Right atrium auricular region (tissue), 2 donors: ENCODE data around the gene REM2. TPM values are rescaled to one million over a fixed set of nuclear protein-coding genes. Genes with fewer than 3 reads are reported as not detected.

ENCODE experiments used
- DNase-seq: peaks from one replicate; pipeline ENCODE4 v3.0.0-alpha.2; 2019; ENCODE audit warnings: low spot score
- H3K27ac ChIP-seq, 2 donors: fragments of 200-600 bp; sonication (generic); 1 replicate in 1 of 2; 2 replicates in 1 of 2; pipeline ENCODE4 v1.5.1; 2016 to 2019
- H3K27me3 ChIP-seq, 2 donors: fragments of 200-600 bp; sonication (generic); one replicate each; pipeline versions ENCODE4 v1.5.1 to v1.6.0; 2017 to 2019
- H3K36me3 ChIP-seq: fragments of 200-600 bp; sonication (generic); one replicate; pipeline ENCODE4 v1.5.1; 2016
- H3K4me1 ChIP-seq, 2 donors: fragments of 200-600 bp; sonication (generic); one replicate each; pipeline versions ENCODE4 v1.5.1 to v1.6.0; 2017 to 2019
- H3K4me3 ChIP-seq, 2 donors: fragments of 200-600 bp; sonication (generic); 1 replicate in 1 of 2; 2 replicates in 1 of 2; pipeline ENCODE4 v1.5.1; 2017 to 2019; ENCODE audit warnings: mild to moderate bottlenecking in 1 of 2, moderate library complexity in 1 of 2
- H3K9me3 ChIP-seq, 2 donors: fragments of 200-600 bp; sonication (generic); one replicate each; pipeline ENCODE4 v1.5.1; 2019
- CTCF ChIP-seq, 2 donors: fragments of 200-600 bp; sonication (generic); IDR thresholded peaks; one replicate each; pipeline ENCODE4 v1.5.1; 2019; ENCODE audit warnings: antibody characterized with exemption in 2 of 2
- total RNA-seq, 2 donors: library from RNA; depleted of rRNA; stranded (reverse); fragments of >200 nt; gene quantifications; one replicate each; pipeline ENCODE4 v1.1.0, GENCODE V29; 2016

The REM2 gene
- total RNA-seq, 2 donors from 2014 or later: not detected

- Histone ChIP-seq H3K27me3 (no peaks in the 10 kb centered on the region), H3K4me1 (peaks cover 0 to 24% of the 10 kb centered on the region in 2 donors)
Observed at GRCh38 chr14:22870811-22871223, 12.2 kb upstream of the REM2 start.

GRCh38 chr14:22871224-22872032 lies 11.6 kb upstream of the REM2 start, which contains the start of gene LRP10:
LRP10 (plus strand) TSS chr14:22871740; CDS start chr14:22872304, 564 bp downstream.
- Histone ChIP-seq H3K4me3 (peak within 1 kb of the TSS; percentile 83 to 86), H3K27ac (peak within 1 kb of the TSS; percentile 97 to 99), H3K36me3 (peaks cover 35% of the 10 kb centered on the region), H3K27me3 (no peaks in the 10 kb centered on the region), H3K9me3 (no peaks in the 10 kb centered on the region), H3K4me1 (peaks cover 0 to 29% of the 10 kb centered on the region in 2 donors)
- DNase-seq: peak; percentile 95
- TF ChIP-seq CTCF (IDR thresholded peaks at IDR 0.05): no peak

More at GRCh38 chr14:22870811-22871223, 12.2 kb upstream of the REM2 start:
- Histone ChIP-seq H3K4me3 (peak overlapping the region; percentile 83 to 86), H3K36me3 (peaks cover 28% of the 10 kb centered on the region), H3K9me3 (no peaks in the 10 kb centered on the region), H3K27ac (peak overlapping the region; percentile 97 to 99)
- no peak for TF ChIP-seq CTCF (IDR thresholded peaks at IDR 0.05)
- DNase-seq: no peak

DNA sequence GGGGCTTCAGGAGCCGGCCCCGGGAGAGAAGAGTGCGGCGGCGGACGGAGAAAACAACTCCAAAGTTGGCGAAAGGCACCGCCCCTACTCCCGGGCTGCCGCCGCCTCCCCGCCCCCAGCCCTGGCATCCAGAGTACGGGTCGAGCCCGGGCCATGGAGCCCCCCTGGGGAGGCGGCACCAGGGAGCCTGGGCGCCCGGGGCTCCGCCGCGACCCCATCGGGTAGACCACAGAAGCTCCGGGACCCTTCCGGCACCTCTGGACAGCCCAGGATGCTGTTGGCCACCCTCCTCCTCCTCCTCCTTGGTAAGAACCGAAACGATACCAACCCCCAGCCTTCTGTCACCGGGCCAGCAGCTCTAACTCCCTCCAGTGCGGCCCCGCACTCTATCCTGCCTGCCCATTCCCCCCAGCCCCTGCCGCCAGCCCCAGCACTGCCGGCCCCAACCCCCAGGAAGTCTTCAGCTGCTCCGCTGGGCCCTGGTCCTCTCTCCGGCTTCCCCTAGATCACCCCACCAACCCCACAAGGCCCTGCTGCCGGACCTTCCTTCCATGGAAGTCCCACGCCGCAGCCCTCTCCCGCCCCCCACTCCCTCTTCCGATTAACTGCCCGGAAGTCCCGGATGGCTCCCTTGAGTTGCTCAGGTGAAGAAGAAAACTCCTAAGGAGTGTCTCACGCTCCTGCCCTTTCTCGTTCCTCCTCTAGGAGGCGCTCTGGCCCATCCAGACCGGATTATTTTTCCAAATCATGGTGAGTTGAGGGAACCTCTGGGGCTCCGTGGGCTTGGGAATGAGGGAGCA lies 10.8 kb upstream of the REM2 start:
- H3K27me3 ChIP-seq: no peaks in the 10 kb centered on the region
- peaks cover 43% of the 10 kb centered on the region for H3K36me3 ChIP-seq
- H3K4me3 ChIP-seq: peak overlapping the region; percentile 83 to 86
- H3K9me3 ChIP-seq: no peaks in the 10 kb centered on the region
- peaks cover 0 to 30% of the 10 kb centered on the region in 2 donors for H3K4me1 ChIP-seq
- TF ChIP-seq CTCF (IDR thresholded peaks at IDR 0.05): peak; percentile 96 to 97
- peak overlapping the region; percentile 97 to 99 for H3K27ac ChIP-seq
- peak; percentile 91 for DNase-seq

DNA sequence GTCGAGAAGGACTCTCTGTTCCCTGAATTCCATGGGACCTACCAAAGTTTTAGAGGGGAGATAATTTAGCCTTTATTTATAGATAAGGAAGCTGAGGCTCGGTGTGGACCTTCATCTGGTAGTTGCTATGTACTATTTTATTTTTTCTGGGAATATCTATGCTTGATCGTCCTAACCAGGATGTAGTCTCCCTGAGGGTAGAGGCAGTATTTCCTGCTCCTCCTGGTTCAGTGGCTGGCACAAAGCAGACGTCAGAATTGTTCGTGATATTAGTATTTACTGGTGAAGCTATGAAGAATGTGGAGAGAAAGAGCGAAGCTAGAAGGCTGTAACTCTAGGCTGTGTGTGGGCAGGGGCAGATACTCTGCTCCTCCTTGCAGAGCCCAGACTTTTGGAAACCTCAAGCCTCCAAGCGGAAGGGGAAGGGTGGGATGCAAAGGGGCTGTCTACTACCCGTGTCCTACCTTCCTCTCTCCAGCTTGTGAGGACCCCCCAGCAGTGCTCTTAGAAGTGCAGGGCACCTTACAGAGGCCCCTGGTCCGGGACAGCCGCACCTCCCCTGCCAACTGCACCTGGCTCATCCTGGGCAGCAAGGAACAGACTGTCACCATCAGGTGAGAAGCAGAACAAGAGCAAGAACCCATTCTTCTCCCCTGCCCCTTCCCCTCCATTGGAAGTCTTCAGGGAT lies 10.0 kb upstream of the REM2 start:
- Histone ChIP-seq H3K27me3 (no peaks in the 10 kb centered on the region), H3K4me3 (peak overlapping the region; percentile 83 to 86), H3K36me3 (peaks cover 50% of the 10 kb centered on the region), H3K4me1 (peaks cover 0 to 30% of the 10 kb centered on the region in 2 donors), H3K27ac (peak overlapping the region; percentile 97 to 99), H3K9me3 (no peaks in the 10 kb centered on the region)
- no peak for DNase-seq
- peak; percentile 10 for TF ChIP-seq CTCF (IDR thresholded peaks at IDR 0.05)

DNA sequence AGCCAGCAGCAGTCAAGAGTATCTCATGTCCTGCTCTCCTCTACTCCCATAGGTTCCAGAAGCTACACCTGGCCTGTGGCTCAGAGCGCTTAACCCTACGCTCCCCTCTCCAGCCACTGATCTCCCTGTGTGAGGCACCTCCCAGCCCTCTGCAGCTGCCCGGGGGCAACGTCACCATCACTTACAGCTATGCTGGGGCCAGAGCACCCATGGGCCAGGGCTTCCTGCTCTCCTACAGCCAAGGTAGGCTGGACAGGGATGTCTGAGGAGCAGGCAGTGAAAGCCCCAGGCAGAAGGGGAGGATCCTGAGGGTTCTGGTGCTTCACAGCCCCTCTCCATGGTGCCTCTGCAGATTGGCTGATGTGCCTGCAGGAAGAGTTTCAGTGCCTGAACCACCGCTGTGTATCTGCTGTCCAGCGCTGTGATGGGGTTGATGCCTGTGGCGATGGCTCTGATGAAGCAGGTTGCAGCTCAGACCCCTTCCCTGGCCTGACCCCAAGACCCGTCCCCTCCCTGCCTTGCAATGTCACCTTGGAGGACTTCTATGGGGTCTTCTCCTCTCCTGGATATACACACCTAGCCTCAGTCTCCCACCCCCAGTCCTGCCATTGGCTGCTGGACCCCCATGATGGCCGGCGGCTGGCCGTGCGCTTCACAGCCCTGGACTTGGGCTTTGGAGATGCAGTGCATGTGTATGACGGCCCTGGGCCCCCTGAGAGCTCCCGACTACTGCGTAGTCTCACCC lies 7.8 kb upstream of the REM2 start:
- H3K4me1 ChIP-seq: peaks cover 0 to 27% of the 10 kb centered on the region in 2 donors
- no peaks in the 10 kb centered on the region for H3K9me3 ChIP-seq
- peaks cover 65% of the 10 kb centered on the region for H3K36me3 ChIP-seq
- no peak overlapping the region for H3K27ac ChIP-seq
- no peak overlapping the region for H3K4me3 ChIP-seq
- TF ChIP-seq CTCF (IDR thresholded peaks at IDR 0.05): no peak
- H3K27me3 ChIP-seq: no peaks in the 10 kb centered on the region
- no peak for DNase-seq
